Ishikawa (cell line): ENCODE measurements around the gene ELF1.

Experiments
- CEBPB ChIP-seq: IDR thresholded peaks from 2 replicates; pipeline ENCODE4 v1.6.1; 2012
- CREB1 ChIP-seq: IDR thresholded peaks from 2 replicates; pipeline ENCODE4 v1.6.1; 2012; ENCODE audit warnings: low read depth
- EGR1 ChIP-seq: IDR thresholded peaks from 2 replicates; pipeline ENCODE4 v1.6.1; 2012
- EP300 ChIP-seq: IDR thresholded peaks from 2 replicates; pipeline ENCODE4 v1.6.1; 2012; ENCODE audit warnings: borderline replicate concordance
- FOXM1 ChIP-seq: IDR thresholded peaks from 2 replicates; pipeline ENCODE4 v1.6.1; 2012; ENCODE audit warnings: low read depth, borderline replicate concordance
- NFIC ChIP-seq: IDR thresholded peaks from 2 replicates; pipeline ENCODE4 v1.6.1; 2012
- RAD21 ChIP-seq: IDR thresholded peaks from 2 replicates; pipeline ENCODE4 v1.6.1; 2012; ENCODE audit warnings: low read depth
- TAF1 ChIP-seq: IDR thresholded peaks from 2 replicates; pipeline ENCODE4 v1.6.1; 2012; ENCODE audit warnings: low read depth, mild to moderate bottlenecking
- TCF12 ChIP-seq: IDR thresholded peaks from 2 replicates; pipeline ENCODE4 v1.6.1; 2012; ENCODE audit warnings: low read depth
- TEAD4 ChIP-seq: IDR thresholded peaks from 2 replicates; pipeline ENCODE4 v1.6.1; 2012
- YY1 ChIP-seq: IDR thresholded peaks from 2 replicates; pipeline ENCODE4 v1.6.1; 2012; ENCODE audit warnings: low read depth
- ZBTB7A ChIP-seq: IDR thresholded peaks from 2 replicates; pipeline ENCODE4 v1.6.1; 2012; ENCODE audit warnings: low read depth
- TF ChIP-seq, protein P1 (sequence below): IDR thresholded peaks from 2 replicates; pipeline ENCODE4 v1.6.1; 2012
- TF ChIP-seq, protein P2 (sequence below): IDR thresholded peaks from 2 replicates; pipeline ENCODE4 v1.6.1; 2012; ENCODE audit warnings: low read depth, mild to moderate bottlenecking
- TF ChIP-seq, protein P3 (sequence below): IDR thresholded peaks from 2 replicates; pipeline ENCODE4 v1.6.1; 2012

ELF1 gene

DNA sequence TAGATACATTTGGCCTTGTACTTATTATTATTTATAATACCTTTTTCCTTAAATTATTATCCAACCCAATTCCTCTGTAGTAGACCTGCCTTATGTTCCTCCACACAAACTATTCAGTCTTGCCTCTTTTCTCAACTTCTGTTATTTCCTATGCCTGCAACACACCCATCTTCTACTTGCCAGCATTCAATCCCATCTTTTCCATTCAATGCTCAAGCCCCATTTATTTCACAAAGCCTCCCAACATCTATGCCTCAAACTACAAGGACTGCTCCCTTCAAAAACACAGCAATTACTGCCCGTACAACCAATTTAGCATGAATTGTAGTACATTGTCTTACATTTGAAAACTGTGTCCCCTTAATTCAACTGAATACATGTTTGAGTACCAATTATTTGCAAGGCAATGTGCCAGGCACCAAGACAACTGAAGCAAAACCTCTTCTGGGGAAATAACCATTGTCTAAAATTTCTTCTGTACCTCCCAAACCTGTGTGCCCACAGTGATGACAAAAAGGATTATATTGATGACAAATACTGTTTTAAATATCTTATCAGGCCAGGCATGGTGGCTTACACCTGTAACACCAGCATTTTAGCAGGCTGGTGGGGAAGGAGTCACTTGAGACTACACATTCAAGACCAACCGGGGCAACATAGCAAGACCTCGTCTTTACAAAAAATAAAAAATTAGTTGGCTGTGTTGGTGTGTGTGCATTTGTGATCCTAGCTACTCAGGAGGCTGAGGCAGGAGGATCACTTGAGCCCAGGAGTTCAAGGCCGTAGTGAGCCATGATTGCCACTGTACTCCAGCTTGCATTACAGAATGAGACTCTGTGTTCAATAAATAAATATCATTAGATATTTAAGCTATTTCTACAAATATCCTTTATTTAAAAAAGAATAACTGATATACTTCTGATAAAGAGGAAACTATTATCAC lies 35.1 kb downstream of the ELF1 start:
- TF ChIP-seq CREB1: no peak
- no peak for TF ChIP-seq NFIC
- no peak for TF ChIP-seq EGR1
- no peak for TF ChIP-seq FOXM1

DNA sequence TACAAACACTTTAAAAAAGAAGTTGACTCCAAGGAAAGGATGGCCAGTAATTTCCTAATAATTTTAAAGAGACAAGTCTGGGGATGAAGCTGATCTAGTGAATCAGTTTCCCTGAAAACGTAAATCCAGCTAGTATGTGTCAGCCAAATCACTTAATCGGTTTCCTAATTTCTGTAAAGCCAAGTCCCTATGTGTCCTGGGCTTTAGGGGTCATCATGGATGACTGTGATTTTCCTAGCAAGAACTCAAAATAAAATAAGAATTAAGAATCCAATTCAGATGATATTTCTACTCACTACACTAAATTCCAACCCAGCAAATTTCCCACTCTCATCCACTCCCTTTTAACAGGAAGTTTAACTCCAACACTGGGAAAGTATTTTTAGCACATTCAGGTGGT lies 35.9 kb downstream of the ELF1 start:
- no peak for TF ChIP-seq NFIC
- no peak for TF ChIP-seq YY1
- no peak for TF ChIP-seq ZBTB7A
- TF ChIP-seq CEBPB: no peak
- TF ChIP-seq, protein P1, sequence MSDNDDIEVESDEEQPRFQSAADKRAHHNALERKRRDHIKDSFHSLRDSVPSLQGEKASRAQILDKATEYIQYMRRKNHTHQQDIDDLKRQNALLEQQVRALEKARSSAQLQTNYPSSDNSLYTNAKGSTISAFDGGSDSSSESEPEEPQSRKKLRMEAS: no peak

DNA sequence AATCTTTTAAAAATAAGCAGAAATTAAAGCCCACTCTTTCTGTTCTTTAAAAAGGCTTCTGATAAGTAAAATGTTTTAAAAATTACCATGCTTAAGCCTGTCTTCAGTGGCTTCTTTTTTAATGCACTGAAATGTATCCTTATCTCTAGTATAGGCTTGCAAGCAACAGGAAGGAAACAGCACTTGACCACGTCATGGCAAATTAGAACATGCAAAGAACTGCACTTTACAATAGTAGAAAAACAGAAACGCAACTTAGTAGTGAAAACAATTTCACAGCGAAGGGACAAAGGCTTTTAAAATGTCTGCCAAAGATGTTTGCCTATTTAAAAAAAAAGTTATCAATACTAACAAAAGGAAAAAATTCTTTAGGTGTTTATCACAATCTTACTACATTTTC lies 36.3 kb downstream of the ELF1 start:
- TF ChIP-seq, protein P2, sequence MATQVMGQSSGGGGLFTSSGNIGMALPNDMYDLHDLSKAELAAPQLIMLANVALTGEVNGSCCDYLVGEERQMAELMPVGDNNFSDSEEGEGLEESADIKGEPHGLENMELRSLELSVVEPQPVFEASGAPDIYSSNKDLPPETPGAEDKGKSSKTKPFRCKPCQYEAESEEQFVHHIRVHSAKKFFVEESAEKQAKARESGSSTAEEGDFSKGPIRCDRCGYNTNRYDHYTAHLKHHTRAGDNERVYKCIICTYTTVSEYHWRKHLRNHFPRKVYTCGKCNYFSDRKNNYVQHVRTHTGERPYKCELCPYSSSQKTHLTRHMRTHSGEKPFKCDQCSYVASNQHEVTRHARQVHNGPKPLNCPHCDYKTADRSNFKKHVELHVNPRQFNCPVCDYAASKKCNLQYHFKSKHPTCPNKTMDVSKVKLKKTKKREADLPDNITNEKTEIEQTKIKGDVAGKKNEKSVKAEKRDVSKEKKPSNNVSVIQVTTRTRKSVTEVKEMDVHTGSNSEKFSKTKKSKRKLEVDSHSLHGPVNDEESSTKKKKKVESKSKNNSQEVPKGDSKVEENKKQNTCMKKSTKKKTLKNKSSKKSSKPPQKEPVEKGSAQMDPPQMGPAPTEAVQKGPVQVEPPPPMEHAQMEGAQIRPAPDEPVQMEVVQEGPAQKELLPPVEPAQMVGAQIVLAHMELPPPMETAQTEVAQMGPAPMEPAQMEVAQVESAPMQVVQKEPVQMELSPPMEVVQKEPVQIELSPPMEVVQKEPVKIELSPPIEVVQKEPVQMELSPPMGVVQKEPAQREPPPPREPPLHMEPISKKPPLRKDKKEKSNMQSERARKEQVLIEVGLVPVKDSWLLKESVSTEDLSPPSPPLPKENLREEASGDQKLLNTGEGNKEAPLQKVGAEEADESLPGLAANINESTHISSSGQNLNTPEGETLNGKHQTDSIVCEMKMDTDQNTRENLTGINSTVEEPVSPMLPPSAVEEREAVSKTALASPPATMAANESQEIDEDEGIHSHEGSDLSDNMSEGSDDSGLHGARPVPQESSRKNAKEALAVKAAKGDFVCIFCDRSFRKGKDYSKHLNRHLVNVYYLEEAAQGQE: no peak
- TF ChIP-seq TEAD4 (no peak), ZBTB7A (no peak), TCF12 (no peak), NFIC (no peak), CEBPB (no peak), CREB1 (no peak), RAD21 (no peak), FOXM1 (no peak), YY1 (no peak), EP300 (no peak), EGR1 (no peak), TAF1 (no peak)
- TF ChIP-seq, protein P1: no peak
- TF ChIP-seq, protein P3, sequence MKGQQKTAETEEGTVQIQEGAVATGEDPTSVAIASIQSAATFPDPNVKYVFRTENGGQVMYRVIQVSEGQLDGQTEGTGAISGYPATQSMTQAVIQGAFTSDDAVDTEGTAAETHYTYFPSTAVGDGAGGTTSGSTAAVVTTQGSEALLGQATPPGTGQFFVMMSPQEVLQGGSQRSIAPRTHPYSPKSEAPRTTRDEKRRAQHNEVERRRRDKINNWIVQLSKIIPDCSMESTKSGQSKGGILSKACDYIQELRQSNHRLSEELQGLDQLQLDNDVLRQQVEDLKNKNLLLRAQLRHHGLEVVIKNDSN: no peak

DNA sequence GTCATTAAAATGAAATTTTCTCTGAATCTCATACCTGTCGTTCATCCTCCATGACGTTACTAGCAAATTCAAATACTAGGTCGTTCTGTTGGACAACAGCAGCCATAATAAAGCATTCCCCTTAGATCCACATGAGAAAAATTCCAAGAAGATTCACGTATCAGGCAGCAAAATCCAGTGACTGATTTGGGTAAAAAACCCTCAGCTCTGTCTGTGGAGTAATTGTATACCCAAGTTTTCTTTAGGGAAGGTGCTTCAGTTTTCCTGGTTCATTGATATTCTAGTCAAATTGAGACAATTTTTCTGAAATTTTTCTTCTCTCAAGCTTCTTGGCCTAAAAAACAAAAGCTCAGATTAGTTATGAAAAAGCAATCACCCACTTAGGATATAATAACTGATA lies 37.2 kb downstream of the ELF1 start:
- TF ChIP-seq, protein P3: no peak
- TF ChIP-seq, protein P1: no peak
- no peak for TF ChIP-seq ZBTB7A
- no peak for TF ChIP-seq RAD21
- no peak for TF ChIP-seq CREB1
- no peak for TF ChIP-seq NFIC

DNA sequence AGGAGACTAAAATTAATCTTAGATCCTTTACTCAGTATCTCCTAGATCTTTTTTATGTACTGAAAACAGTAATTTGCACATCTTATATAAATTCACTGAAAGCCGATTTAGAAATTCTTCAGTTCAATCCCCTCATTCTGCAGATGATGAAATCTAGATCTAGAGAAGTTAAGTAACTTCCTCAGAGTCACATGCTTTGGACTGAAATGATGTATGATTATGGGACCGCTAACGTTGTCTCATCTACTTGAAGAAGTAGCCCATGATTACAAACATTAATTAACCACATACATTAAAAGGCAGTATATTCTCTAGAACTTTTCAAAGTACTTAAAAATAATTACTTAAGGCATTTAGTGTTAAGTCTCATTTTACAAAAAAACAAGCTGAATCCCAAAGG lies 37.8 kb downstream of the ELF1 start:
- TF ChIP-seq, protein P2: no peak
- TF ChIP-seq FOXM1 (no peak), CREB1 (no peak), TAF1 (no peak), TEAD4 (no peak), NFIC (no peak), YY1 (no peak), EGR1 (no peak)
- TF ChIP-seq, protein P3: no peak

DNA sequence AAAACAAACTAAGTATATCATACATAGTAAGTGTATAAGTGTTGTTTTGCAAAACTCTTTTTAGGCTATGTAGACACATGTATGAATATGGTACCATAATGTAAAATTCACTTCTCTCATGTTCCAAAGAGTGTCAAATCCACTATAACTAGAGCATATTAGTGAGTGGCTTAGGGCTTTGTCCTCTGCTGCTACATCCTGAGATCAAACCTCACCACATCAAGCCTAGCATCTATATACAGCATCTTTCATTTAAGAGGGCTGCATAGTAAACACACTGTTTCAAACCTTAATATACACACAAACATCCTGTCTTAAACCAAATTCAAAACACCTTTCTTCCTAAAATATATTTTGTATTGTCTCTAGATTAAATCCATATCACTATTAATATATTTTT lies 38.7 kb downstream of the ELF1 start:
- no peak for TF ChIP-seq YY1
- TF ChIP-seq, protein P1: no peak
- TF ChIP-seq TEAD4: no peak
- TF ChIP-seq ZBTB7A: no peak
- TF ChIP-seq, protein P2: no peak
- TF ChIP-seq TCF12: no peak
